Uterus (tissue), 4 donors: Measurements from ENCODE around the gene RNFT2. TPM values are rescaled to one million over a fixed set of nuclear protein-coding genes. Genes with fewer than 3 reads are reported as not detected.

Experiments
- DNase-seq, 2 donors: peaks; one replicate each; pipeline ENCODE4 v3.0.0-alpha.2; 2019 to 2020
- H3K27ac ChIP-seq, 2 donors: fragments of 200-600 bp; sonication (generic); 1 replicate in 1 of 2; 2 replicates in 1 of 2; pipeline ENCODE4 v1.5.1; 2016 to 2018
- H3K27me3 ChIP-seq, 2 donors: fragments of 200-600 bp; sonication (generic); one replicate each; pipeline ENCODE4 v1.5.1; 2018 to 2019; ENCODE audit warnings: control low read depth in 1 of 2
- H3K36me3 ChIP-seq, 2 donors: fragments of 200-600 bp; sonication (generic); one replicate each; pipeline ENCODE4 v1.5.1; 2019; ENCODE audit warnings: control low read depth in 1 of 2
- H3K4me1 ChIP-seq, 2 donors: fragments of 200-600 bp; sonication (generic); one replicate each; pipeline ENCODE4 v1.5.1; 2018 to 2019; ENCODE audit warnings: control low read depth in 1 of 2
- H3K4me3 ChIP-seq, 2 donors: fragments of 200-600 bp; sonication (generic); 1 replicate in 1 of 2; 2 replicates in 1 of 2; pipeline ENCODE4 v1.5.1; 2018 to 2019; ENCODE audit warnings: mild to moderate bottlenecking in 1 of 2
- H3K9me3 ChIP-seq, 2 donors: fragments of 200-600 bp; sonication (generic); one replicate each; pipeline ENCODE4 v1.5.1; 2019; ENCODE audit warnings: control low read depth in 1 of 2
- POLR2A ChIP-seq, 2 donors: fragments of 450-650 bp; IDR thresholded peaks; one replicate each; pipeline ENCODE4 v1.6.1; 2016; ENCODE audit warnings: antibody characterized with exemption in 2 of 2, mild to moderate bottlenecking in 1 of 2, moderate library complexity in 1 of 2
- intact Hi-C: fragments of 100-400 bp; cut with DNase I; formaldehyde crosslinking; loops from one replicate; pipeline ENCODE4 v1.15.1; 2023; ENCODE audit warnings: low total_unique reads
- total RNA-seq, 4 donors: library from RNA; depleted of rRNA in 3 of 4; stranded (reverse); fragments of >200 nt in 3 of 4; gene quantifications; one replicate each; pipeline versions ENCODE4 v1.1.0 to v1.2.4, GENCODE V29; 2014 to 2023
- TF ChIP-seq, protein P1 (sequence below), 4 experiments: fragments of 200-600 bp in 2 of 4; fragments of 450-650 bp in 2 of 4; sonication (generic) in 2 of 4; IDR thresholded peaks; one replicate each; pipeline ENCODE4 v1.5.1; 2016 to 2019; ENCODE audit warnings: antibody characterized with exemption in 4 of 4, mild to moderate bottlenecking in 2 of 4, moderate library complexity in 1 of 4
- donor health status: DM: yes; HTN: yes; CAD: no.

RNFT2 gene
- total RNA-seq, 4 donors from 2014 or later, result 1.4 to 4.7 TPM; not detected in 2

DNA sequence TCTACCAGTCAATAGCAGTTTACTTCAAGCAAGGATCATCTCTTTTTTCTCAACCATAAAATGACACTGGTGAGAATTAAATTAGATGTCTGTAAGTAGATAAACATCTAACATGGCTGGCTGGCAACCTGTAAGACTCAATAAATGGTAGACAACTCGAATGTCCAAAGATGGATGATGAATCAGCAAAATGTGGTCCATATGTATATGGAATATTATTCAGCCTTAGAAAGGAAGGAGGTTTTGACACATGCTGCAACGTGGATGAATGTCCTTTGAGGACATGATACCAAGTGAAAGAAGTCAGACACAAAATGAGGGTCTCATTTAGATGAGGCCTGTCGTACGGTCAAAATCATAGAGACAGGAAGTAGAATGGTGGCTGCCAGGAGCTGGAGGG, 46.5 kb upstream of the RNFT2 start:
- TF ChIP-seq, protein P1, sequence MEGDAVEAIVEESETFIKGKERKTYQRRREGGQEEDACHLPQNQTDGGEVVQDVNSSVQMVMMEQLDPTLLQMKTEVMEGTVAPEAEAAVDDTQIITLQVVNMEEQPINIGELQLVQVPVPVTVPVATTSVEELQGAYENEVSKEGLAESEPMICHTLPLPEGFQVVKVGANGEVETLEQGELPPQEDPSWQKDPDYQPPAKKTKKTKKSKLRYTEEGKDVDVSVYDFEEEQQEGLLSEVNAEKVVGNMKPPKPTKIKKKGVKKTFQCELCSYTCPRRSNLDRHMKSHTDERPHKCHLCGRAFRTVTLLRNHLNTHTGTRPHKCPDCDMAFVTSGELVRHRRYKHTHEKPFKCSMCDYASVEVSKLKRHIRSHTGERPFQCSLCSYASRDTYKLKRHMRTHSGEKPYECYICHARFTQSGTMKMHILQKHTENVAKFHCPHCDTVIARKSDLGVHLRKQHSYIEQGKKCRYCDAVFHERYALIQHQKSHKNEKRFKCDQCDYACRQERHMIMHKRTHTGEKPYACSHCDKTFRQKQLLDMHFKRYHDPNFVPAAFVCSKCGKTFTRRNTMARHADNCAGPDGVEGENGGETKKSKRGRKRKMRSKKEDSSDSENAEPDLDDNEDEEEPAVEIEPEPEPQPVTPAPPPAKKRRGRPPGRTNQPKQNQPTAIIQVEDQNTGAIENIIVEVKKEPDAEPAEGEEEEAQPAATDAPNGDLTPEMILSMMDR (IDR thresholded peaks at IDR 0.05), result no peak
- no peak for TF ChIP-seq POLR2A (IDR thresholded peaks at IDR 0.05)
- H3K27ac ChIP-seq, result no peak overlapping the region
- no peaks in the 10 kb centered on the region for H3K36me3 ChIP-seq
- no peaks in the 10 kb centered on the region for H3K9me3 ChIP-seq
- intact Hi-C loops, result no loop called here
- H3K4me1 ChIP-seq, result no peaks in the 10 kb centered on the region
- H3K27me3 ChIP-seq, result peaks cover 0 to 8% of the 10 kb centered on the region in 2 donors
- H3K4me3 ChIP-seq, result no peak overlapping the region
- no peak for DNase-seq

DNA sequence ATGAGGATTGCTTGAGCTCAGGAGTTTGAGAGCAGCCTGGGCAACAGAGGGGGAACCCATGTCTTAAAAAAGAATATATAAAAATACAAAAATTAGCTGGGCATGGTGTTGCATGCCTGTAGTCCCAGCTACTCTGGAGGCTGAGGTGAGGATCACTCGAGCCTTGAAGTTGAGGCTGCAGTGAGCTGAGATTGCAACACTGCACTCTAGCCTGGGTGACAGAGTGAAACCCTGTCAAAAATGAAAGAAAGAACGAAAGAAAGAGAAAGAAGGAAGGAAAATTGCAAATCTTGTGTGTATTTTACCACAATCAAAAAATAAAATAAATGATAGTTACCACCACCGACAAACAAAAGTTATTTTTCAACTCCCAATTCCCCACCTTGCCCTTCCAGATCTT, 45.5 kb upstream of the RNFT2 start:
- Histone ChIP-seq H3K4me3 (no peak overlapping the region), H3K4me1 (no peaks in the 10 kb centered on the region)
- TF ChIP-seq, protein P1 (IDR thresholded peaks at IDR 0.05), result no peak
- TF ChIP-seq POLR2A (IDR thresholded peaks at IDR 0.05), result no peak

DNA sequence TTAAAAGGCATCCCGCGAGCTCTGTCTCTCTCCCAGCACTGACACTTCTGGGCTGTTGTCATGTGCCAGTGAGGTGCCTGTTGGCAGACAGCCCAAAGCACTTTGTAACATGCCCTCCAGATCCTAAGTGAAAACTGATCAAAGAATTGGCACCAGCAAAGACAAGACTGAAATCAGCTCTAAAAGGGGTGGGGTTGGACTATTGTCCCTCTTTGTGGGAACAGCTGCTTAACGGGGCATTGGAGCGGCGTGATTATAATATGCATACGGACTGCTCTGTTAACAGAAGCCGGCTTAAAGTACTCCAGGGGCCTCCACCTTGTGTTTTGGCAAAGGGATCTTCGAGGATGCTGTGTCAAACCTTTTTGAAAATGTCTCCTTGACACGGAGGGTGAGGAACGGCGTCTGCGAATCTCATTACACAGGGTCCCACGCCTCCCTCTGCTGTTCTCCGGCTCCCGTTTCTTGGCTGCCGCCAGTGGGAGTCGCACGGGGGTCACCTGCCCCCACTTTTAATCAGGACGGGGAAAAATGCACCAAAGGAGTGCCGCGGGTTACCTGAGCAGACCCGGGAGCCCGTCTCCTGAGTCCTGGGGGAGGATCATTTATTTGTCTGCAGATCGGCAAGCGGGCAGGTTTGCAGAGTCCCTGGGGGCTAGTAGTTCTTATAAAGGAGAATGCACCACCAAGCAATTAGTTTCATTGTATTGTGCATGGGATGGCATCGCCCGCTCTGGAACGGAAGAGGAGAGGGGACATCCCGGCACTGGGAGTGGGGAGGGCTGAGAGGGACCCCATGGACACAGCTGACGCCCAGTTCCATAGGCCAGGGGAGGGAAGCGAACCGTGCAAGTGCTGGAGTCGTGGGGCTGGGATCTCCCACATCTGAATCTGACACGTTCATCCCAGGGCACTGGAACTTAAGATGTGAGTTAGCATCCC, 44.6 kb upstream of the RNFT2 start:
- Histone ChIP-seq H3K27me3 (peaks cover 0 to 8% of the 10 kb centered on the region in 2 donors), H3K9me3 (no peaks in the 10 kb centered on the region), H3K36me3 (no peaks in the 10 kb centered on the region), H3K4me3 (no peak overlapping the region), H3K27ac (no peak overlapping the region), H3K4me1 (no peaks in the 10 kb centered on the region)
- DNase-seq, result no peak
- no peak for TF ChIP-seq POLR2A (IDR thresholded peaks at IDR 0.05)
- intact Hi-C loops, result no loop called here

More for the DNA sequence above, 45.5 kb upstream of the RNFT2 start:
- DNase-seq, result no peak
- Histone ChIP-seq H3K36me3 (no peaks in the 10 kb centered on the region), H3K9me3 (no peaks in the 10 kb centered on the region), H3K27ac (no peak overlapping the region), H3K27me3 (peaks cover 0 to 8% of the 10 kb centered on the region in 2 donors)
- intact Hi-C loops, result no loop called here

DNA sequence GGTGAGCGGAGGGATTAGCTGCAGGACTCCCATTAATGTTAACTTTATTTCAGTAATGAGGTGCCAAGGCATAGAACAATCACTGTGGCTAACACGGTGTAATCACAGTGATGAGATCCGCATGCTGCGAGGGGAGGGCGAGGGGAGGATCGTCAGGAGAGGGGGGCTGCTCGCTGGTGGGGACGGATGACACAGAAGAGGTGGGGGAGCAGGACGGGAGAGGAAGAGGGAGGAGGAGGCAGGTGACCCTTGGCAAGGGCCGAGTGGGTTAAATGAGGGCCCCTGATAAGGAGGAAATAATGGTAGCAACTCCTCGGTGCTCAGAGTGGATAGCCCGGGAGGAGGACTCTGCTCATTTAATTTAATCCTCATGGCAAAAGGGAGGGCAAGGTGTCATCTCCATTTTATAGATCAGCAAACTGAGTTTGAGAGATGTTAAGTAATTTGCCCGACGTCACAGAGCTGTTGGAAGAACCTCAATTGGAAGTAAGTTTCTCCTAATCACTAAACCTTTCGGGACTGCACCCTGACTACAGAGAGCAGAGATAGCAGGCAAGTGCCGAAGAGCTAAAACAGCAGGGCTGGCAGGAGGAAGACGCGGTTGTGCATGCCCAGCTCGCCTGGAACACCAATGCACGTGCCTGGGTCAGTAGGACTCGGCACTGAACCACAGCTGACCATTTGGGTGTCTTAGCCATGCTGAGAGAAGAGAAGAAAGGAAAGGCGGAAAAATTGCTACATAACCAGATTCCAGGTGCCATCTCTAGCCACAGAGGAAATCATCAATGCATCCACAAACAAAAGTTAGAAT, 43.3 kb upstream of the RNFT2 start:
- Histone ChIP-seq H3K4me3 (no peak overlapping the region), H3K4me1 (no peaks in the 10 kb centered on the region), H3K36me3 (no peaks in the 10 kb centered on the region), H3K27me3 (peaks cover 0 to 8% of the 10 kb centered on the region in 2 donors), H3K9me3 (no peaks in the 10 kb centered on the region), H3K27ac (no peak overlapping the region)
- intact Hi-C loops, result no loop called here
- DNase-seq, result no peak
- TF ChIP-seq, protein P1 (IDR thresholded peaks at IDR 0.05), result no peak
- TF ChIP-seq POLR2A (IDR thresholded peaks at IDR 0.05), result no peak

DNA sequence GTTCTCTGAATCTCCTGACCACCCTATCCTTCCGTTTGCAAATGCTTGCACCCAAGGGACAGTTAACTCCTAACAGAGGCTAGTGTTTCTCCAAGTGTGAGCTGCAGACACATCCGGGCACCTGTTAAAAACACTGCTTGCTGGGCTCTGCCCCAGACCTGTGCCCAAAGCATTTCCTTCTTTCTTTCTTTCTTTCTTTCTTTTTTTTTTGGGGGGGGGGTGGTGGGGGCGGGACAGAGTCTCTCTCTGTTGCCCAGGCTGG, 42.7 kb upstream of the RNFT2 start:
- DNase-seq, result no peak
- H3K9me3 ChIP-seq, result no peaks in the 10 kb centered on the region
- peaks cover 0 to 8% of the 10 kb centered on the region in 2 donors for H3K27me3 ChIP-seq
- H3K36me3 ChIP-seq, result no peaks in the 10 kb centered on the region
- H3K4me3 ChIP-seq, result no peak overlapping the region
- H3K27ac ChIP-seq, result no peak overlapping the region
- H3K4me1 ChIP-seq, result no peaks in the 10 kb centered on the region
- TF ChIP-seq, protein P1 (IDR thresholded peaks at IDR 0.05), result no peak
- no peak for TF ChIP-seq POLR2A (IDR thresholded peaks at IDR 0.05)
- intact Hi-C loops, result no loop called here
